Epithelial cell of proximal tubule (primary cell): Measurements from ENCODE around the gene SEC23IP. TPM values are rescaled to one million over a fixed set of nuclear protein-coding genes. Genes with fewer than 3 reads are reported as not detected.

ENCODE experiments used
- DNase-seq: peaks from one replicate; pipeline ENCODE4 v3.0.0-alpha.2; 2011; ENCODE audit warnings: low read depth
- H3K4me3 ChIP-seq: 2 replicates; pipeline ENCODE4 v1.5.1; 2011; ENCODE audit warnings: low read depth, mild to moderate bottlenecking, low read length
- CTCF ChIP-seq: conservative IDR thresholded peaks from 2 replicates; pipeline ENCODE4 v1.5.1; 2012; ENCODE audit warnings: low read depth, mild to moderate bottlenecking, low read length
- total RNA-seq: library from RNA; depleted of rRNA; stranded (reverse); fragments of >200 nt; gene quantifications from 2 replicates; pipeline ENCODE4 v1.2.3, GENCODE V29; 2015

SEC23IP gene
- total RNA-seq, 1 donor from 2014 or later, result 33.0 TPM

GRCh38 chr10:119957451-119957850 is 64.9 kb downstream of the SEC23IP start:
- no peak for DNase-seq
- no peak for TF ChIP-seq CTCF
- no peak overlapping the region for H3K4me3 ChIP-seq

GRCh38 chr10:119962837-119963236 is 70.3 kb downstream of the SEC23IP start:
- TF ChIP-seq CTCF, result no peak
- H3K4me3 ChIP-seq, result no peak overlapping the region
- DNase-seq, result no peak

GRCh38 chr10:119967066-119967465 is 74.5 kb downstream of the SEC23IP start:
- DNase-seq, result no peak
- H3K4me3 ChIP-seq, result no peak overlapping the region
- TF ChIP-seq CTCF, result no peak

- DNase-seq, result no peak
Measured at GRCh38 chr10:119969609-119970008, 77.1 kb downstream of the SEC23IP start.

DNA sequence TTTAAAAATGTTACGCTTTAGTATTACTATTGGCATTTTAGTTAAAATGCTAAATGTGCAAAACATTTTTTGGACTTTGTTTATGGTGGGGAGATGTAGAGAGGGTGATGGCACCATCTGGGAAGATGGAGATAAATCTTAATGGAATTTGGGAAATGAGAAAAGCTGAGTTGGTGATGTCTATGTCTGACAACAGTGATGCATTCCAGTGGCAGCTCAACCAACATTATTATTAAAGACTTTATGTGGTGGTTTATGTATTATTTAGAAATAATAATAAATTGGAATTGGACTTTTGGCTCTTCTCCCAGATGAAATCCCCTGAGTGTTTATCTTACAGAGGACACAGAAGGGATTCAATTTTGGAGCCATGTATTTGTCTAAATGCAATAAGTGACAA is 77.6 kb downstream of the SEC23IP start:
- H3K4me3 ChIP-seq, result no peak overlapping the region
- TF ChIP-seq CTCF, result no peak
- no peak for DNase-seq

More at GRCh38 chr10:119969609-119970008, 77.1 kb downstream of the SEC23IP start:
- H3K4me3 ChIP-seq, result no peak overlapping the region
- TF ChIP-seq CTCF, result no peak

GRCh38 chr10:119970963-119971362 is 78.4 kb downstream of the SEC23IP start:
- DNase-seq, result no peak
- no peak for TF ChIP-seq CTCF
- no peak overlapping the region for H3K4me3 ChIP-seq

GRCh38 chr10:119973281-119973680 is 80.8 kb downstream of the SEC23IP start:
- TF ChIP-seq CTCF, result no peak
- H3K4me3 ChIP-seq, result no peak overlapping the region
- no peak for DNase-seq
